ENCODE measurements around the gene CFLAR.
"Not testable (repeated sequence)": the region's sequence is repeated elsewhere in the genome, so short reads cannot be mapped to it uniquely, and the experiment has no call there.

Gene CFLAR

GRCh38 chr2:201182650-201183364, 66.8 kb downstream of the CFLAR start, which contains the start of gene CASP10 (continued):
- TF ChIP-seq, protein P1, sequence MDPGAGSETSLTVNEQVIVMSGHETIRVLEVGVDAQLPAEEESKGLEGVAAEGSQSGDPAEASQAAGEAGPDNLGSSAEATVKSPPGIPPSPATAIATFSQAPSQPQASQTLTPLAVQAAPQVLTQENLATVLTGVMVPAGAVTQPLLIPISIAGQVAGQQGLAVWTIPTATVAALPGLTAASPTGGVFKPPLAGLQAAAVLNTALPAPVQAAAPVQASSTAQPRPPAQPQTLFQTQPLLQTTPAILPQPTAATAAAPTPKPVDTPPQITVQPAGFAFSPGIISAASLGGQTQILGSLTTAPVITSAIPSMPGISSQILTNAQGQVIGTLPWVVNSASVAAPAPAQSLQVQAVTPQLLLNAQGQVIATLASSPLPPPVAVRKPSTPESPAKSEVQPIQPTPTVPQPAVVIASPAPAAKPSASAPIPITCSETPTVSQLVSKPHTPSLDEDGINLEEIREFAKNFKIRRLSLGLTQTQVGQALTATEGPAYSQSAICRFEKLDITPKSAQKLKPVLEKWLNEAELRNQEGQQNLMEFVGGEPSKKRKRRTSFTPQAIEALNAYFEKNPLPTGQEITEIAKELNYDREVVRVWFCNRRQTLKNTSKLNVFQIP (CRISPR knock-in tag; IDR thresholded peaks at IDR 0.05; ENCODE audit: borderline replicate concordance, low read depth) = no peak
- TF ChIP-seq RARB (CRISPR knock-in tag; IDR thresholded peaks at IDR 0.05) = no peak

DNA sequence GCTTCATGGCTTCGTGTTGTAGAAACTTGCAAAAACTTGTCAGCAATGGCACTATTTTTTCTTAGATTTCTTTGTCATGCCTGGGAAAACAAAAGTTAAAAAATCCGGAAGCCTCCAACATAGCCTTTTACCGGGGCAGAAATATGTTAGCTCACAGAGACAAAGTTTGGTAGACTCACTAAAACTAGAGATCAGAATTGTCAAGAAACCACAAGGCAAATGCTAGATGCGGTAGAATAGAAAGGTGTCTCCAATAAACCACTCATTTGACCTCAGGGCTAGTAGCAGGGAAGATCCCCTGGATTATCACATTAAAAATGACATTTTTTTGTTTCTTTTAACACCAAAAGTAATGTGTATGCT, 67.4 kb downstream of the CFLAR start:
- no peak for ATAC-seq
- TF ChIP-seq, protein P1 (CRISPR knock-in tag; IDR thresholded peaks at IDR 0.05; ENCODE audit: borderline replicate concordance, low read depth) = no peak
- TF ChIP-seq RARB (CRISPR knock-in tag; IDR thresholded peaks at IDR 0.05) (no peak), PPARA (CRISPR knock-in tag; IDR thresholded peaks at IDR 0.05; ENCODE audit: borderline replicate concordance) (no peak), ESRRG (CRISPR knock-in tag; IDR thresholded peaks at IDR 0.05) (no peak), ZNF70 (CRISPR knock-in tag; IDR thresholded peaks at IDR 0.05) (no peak), GLIS3 (CRISPR knock-in tag; IDR thresholded peaks at IDR 0.05) (no peak), ZNF565 (CRISPR knock-in tag; conservative IDR thresholded peaks at IDR 0.05; ENCODE audit: low read depth) (no peak), OSR1 (CRISPR knock-in tag; IDR thresholded peaks at IDR 0.05) (no peak), ARNTL (CRISPR knock-in tag; IDR thresholded peaks at IDR 0.05; ENCODE audit: borderline replicate concordance, low read depth) (no peak), ZNF8 (CRISPR knock-in tag; IDR thresholded peaks at IDR 0.05) (no peak)
- TF ChIP-seq, protein P2, sequence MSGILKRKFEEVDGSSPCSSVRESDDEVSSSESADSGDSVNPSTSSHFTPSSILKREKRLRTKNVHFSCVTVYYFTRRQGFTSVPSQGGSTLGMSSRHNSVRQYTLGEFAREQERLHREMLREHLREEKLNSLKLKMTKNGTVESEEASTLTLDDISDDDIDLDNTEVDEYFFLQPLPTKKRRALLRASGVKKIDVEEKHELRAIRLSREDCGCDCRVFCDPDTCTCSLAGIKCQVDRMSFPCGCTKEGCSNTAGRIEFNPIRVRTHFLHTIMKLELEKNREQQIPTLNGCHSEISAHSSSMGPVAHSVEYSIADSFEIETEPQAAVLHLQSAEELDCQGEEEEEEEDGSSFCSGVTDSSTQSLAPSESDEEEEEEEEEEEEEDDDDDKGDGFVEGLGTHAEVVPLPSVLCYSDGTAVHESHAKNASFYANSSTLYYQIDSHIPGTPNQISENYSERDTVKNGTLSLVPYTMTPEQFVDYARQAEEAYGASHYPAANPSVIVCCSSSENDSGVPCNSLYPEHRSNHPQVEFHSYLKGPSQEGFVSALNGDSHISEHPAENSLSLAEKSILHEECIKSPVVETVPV (CRISPR knock-in tag; IDR thresholded peaks at IDR 0.05) = no peak
- TF ChIP-seq, protein P3, sequence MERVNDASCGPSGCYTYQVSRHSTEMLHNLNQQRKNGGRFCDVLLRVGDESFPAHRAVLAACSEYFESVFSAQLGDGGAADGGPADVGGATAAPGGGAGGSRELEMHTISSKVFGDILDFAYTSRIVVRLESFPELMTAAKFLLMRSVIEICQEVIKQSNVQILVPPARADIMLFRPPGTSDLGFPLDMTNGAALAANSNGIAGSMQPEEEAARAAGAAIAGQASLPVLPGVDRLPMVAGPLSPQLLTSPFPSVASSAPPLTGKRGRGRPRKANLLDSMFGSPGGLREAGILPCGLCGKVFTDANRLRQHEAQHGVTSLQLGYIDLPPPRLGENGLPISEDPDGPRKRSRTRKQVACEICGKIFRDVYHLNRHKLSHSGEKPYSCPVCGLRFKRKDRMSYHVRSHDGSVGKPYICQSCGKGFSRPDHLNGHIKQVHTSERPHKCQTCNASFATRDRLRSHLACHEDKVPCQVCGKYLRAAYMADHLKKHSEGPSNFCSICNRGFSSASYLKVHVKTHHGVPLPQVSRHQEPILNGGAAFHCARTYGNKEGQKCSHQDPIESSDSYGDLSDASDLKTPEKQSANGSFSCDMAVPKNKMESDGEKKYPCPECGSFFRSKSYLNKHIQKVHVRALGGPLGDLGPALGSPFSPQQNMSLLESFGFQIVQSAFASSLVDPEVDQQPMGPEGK (CRISPR knock-in tag; IDR thresholded peaks at IDR 0.05; ENCODE audit: borderline replicate concordance) = no peak

DNA sequence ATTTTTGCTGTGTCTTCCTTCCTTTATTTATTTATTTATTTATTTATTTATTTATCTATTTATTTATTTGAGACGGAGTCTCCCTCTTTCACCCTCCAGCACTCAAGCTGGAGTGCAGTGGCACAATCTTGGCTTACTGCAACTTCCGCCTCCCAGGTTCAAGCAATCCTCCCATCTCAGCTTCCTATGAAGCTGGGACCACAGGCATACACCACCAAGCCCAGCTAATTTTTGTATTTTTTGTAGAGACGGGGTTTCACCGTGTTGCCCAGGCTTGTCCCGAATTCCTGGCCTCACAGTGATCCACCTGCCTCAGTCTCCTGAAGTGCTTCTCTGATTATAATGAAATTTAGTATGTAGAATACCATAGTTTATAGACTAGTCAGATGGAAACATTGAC, 67.9 kb downstream of the CFLAR start:
- not testable (repeated sequence) for ATAC-seq

- not testable (repeated sequence) for ATAC-seq
Measured at GRCh38 chr2:201184248-201184647, 68.3 kb downstream of the CFLAR start.

DNA sequence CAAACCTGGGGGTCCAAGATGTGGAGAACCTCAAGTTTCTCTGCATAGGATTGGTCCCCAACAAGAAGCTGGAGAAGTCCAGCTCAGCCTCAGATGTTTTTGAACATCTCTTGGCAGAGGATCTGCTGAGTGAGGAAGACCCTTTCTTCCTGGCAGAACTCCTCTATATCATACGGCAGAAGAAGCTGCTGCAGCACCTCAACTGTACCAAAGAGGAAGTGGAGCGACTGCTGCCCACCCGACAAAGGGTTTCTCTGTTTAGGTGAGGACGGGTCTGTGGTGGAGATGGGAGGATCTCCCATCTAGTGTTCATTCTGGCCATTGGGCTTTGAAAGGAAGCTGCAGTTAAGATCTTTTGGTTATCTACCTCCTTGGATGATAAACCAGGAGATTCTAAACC, 69.9 kb downstream of the CFLAR start:
- no peak for ATAC-seq
- TF ChIP-seq ZNF565 (CRISPR knock-in tag; conservative IDR thresholded peaks at IDR 0.05; ENCODE audit: low read depth) (no peak), RARB (CRISPR knock-in tag; IDR thresholded peaks at IDR 0.05) (no peak), ZC3H10 (CRISPR knock-in tag; IDR thresholded peaks at IDR 0.05) (no peak), ESRRG (CRISPR knock-in tag; IDR thresholded peaks at IDR 0.05) (no peak), ZNF8 (CRISPR knock-in tag; IDR thresholded peaks at IDR 0.05) (no peak), TCF4 (CRISPR knock-in tag; IDR thresholded peaks at IDR 0.05; ENCODE audit: borderline replicate concordance) (no peak), PPARA (CRISPR knock-in tag; IDR thresholded peaks at IDR 0.05; ENCODE audit: borderline replicate concordance) (no peak), ZFP30 (CRISPR knock-in tag; IDR thresholded peaks at IDR 0.05) (no peak), TSHZ2 (CRISPR knock-in tag; IDR thresholded peaks at IDR 0.05) (no peak), BACH2 (CRISPR knock-in tag; IDR thresholded peaks at IDR 0.05; ENCODE audit: borderline replicate concordance) (no peak)
- TF ChIP-seq, protein P1 (CRISPR knock-in tag; IDR thresholded peaks at IDR 0.05; ENCODE audit: borderline replicate concordance, low read depth) = no peak
- TF ChIP-seq, protein P3 (CRISPR knock-in tag; IDR thresholded peaks at IDR 0.05; ENCODE audit: borderline replicate concordance) = no peak
- TF ChIP-seq, protein P4, sequence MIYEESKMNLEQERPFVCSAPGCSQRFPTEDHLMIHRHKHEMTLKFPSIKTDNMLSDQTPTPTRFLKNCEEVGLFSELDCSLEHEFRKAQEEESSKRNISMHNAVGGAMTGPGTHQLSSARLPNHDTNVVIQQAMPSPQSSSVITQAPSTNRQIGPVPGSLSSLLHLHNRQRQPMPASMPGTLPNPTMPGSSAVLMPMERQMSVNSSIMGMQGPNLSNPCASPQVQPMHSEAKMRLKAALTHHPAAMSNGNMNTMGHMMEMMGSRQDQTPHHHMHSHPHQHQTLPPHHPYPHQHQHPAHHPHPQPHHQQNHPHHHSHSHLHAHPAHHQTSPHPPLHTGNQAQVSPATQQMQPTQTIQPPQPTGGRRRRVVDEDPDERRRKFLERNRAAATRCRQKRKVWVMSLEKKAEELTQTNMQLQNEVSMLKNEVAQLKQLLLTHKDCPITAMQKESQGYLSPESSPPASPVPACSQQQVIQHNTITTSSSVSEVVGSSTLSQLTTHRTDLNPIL (CRISPR knock-in tag; IDR thresholded peaks at IDR 0.05; ENCODE audit: low read depth) = no peak
